Activated CD4-positive, alpha-beta memory T cell treated with anti-CD3 and anti-CD28 coated beads for 36 hours (primary cell): ENCODE results near the gene PRRT1B. TPM values are rescaled to one million over a fixed set of nuclear protein-coding genes. Genes with fewer than 3 reads are reported as not detected.

ENCODE experiments used
- CTCF ChIA-PET: fragments of 350-600 bp; sonication (Branson Sonifier 250); formaldehyde crosslinking; loops from one replicate; lab custom pipeline; 2021; ENCODE audit warnings: antibody characterized with exemption, inconsistent platforms; lab: Charles Lee
- POLR2A ChIA-PET: fragments of 350-600 bp; sonication (Branson Sonifier 250); formaldehyde crosslinking; loops from one replicate; lab custom pipeline; 2021; ENCODE audit warnings: antibody characterized with exemption; lab: Charles Lee
- DNase-seq: peaks from one replicate; pipeline ENCODE4 v3.0.0-alpha.2; 2020
- H3K27ac Mint-ChIP-seq: one replicate; pipeline ENCODE4 v1.8.0; 2021; ENCODE audit warnings: mixed read lengths
- H3K27me3 Mint-ChIP-seq: one replicate; pipeline ENCODE4 v1.8.0; 2021; ENCODE audit warnings: mixed read lengths
- H3K36me3 Mint-ChIP-seq: one replicate; pipeline ENCODE4 v1.8.0; 2021; ENCODE audit warnings: mixed read lengths
- H3K4me1 Mint-ChIP-seq: one replicate; pipeline ENCODE4 v1.8.0; 2021; ENCODE audit warnings: low read depth, mixed read lengths
- H3K4me3 Mint-ChIP-seq: one replicate; pipeline ENCODE4 v1.8.0; 2021; ENCODE audit warnings: mild to moderate bottlenecking, mixed read lengths
- H3K9me3 Mint-ChIP-seq: one replicate; pipeline ENCODE4 v1.8.0; 2021; ENCODE audit warnings: mixed read lengths
- intact Hi-C: fragments of 100-400 bp; cut with micrococcal nuclease; formaldehyde crosslinking; loops from one replicate; pipeline ENCODE4 v1.15.1; 2023
- total RNA-seq, 2 experiments: library from RNA; stranded (reverse); gene quantifications; one replicate each; pipeline ENCODE4 v1.2.3, GENCODE V29; 2021

The PRRT1B gene
- total RNA-seq, 2 experiments from 2014 or later = not detected

DNA sequence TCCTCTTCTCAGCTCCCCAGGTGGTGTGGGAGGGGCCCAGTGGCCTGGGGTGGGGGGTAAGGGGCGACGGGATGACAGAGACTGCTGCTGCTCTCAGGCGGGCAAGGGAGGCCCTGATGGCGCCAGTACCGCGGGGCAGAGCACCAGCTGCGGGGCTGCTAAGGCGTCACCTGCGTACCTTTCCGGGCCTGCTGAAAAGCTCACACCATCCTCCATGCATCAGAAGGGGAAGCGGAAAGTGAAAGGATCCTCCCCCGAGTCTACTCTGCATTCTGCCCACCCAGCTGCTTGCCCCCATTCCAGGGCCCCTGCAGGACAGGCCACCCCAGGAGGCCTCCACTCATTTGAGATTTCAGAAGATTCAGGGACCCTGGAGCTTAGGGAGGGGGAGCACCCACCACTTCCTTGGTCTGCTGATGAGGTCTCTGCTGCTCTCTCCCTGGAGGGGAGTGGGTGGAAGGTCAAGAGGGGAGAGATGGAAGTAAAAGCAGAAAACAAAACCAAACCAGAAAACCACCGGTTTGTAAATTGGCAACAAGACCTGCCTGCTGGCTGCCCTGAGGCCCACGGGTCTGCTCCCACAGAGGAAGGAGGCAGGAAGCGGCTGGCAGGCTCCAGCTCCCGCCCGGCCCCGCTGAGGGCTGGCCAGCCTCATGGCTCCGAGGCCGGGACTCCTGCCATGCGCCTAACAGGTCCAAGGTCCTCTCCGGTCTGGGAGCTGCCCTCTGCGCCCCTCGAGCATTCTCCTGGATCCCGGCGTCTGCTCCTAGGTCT is 33.6 kb downstream of the PRRT1B start:
- H3K4me1 Mint-ChIP-seq = peaks cover 21% of the 10 kb centered on the region
- DNase-seq = peak; percentile 68
- no peaks in the 10 kb centered on the region for H3K27me3 Mint-ChIP-seq
- H3K9me3 Mint-ChIP-seq = no peaks in the 10 kb centered on the region
- POLR2A ChIA-PET = no interaction called here
- H3K27ac Mint-ChIP-seq = peak overlapping the region; percentile 87
- intact Hi-C loops = no loop called here
- H3K36me3 Mint-ChIP-seq = peaks cover 33% of the 10 kb centered on the region
- H3K4me3 Mint-ChIP-seq = peak overlapping the region; percentile 35
- CTCF ChIA-PET = interaction anchor here (0.7 to 1.7 kb wide), 2 partner anchors 13 to 19 kb away, joined by 4 to 8 read pairs; no protein-coding TSS in a partner anchor

DNA sequence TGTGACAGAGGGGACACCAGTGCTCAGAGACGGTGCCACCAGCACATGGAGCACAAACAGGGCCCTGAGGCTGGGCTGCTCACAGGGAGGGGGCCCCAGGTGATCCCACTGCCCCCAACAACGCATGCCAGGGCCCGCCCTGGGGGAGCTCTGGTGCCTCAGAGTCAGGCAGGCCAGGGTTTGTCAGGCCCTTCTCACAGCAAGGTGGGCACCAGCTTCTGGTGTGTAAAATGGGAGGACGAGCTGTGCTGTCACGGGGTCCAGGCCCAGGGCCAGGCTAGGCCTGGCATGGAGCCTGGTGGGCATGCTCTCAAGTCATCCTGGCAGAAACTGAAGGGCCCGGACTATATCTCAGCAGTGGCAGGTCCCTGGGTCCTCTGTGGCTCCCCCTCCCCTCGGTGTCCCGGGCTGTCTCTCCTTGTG is 34.5 kb downstream of the PRRT1B start:
- intact Hi-C loops = no loop called here
- Mint-ChIP-seq H3K36me3 (peaks cover 35% of the 10 kb centered on the region), H3K4me3 (no peak overlapping the region), H3K27me3 (no peaks in the 10 kb centered on the region), H3K9me3 (no peaks in the 10 kb centered on the region), H3K27ac (peak overlapping the region; percentile 87), H3K4me1 (peaks cover 26% of the 10 kb centered on the region)
- no peak for DNase-seq
- ChIA-PET POLR2A (no interaction called here), CTCF (interaction anchor here (1.2 to 1.7 kb wide), 2 partner anchors 12 to 160 kb away, joined by 4 to 8 read pairs; no protein-coding TSS in a partner anchor)

DNA sequence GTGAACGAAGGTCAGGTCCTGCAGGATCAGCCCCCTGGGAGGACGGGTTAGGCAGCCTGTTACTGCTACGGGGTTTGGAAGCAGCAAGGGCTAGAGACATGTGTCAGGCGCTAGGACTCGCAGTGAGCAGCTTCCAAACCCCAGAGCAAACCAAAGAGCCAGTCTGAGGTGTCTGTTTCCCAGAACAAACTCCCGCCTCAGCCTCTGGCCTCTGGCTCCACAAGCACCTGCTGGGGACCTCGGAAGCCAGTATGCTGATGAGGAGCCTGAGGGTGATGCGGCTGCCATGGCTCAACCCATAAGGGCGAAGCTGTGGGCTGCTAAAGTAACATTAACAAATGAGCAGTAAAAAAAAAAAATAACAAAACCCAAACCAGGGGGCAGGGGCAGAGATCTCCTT is 35.0 kb downstream of the PRRT1B start:
- Mint-ChIP-seq H3K27me3 (no peaks in the 10 kb centered on the region), H3K27ac (no peak overlapping the region), H3K4me3 (no peak overlapping the region), H3K9me3 (no peaks in the 10 kb centered on the region), H3K36me3 (peaks cover 39% of the 10 kb centered on the region), H3K4me1 (peaks cover 31% of the 10 kb centered on the region)
- POLR2A ChIA-PET = no interaction called here
- intact Hi-C loops = no loop called here
- CTCF ChIA-PET = interaction anchor here (1.2 kb wide), 1 partner anchor 160 kb away, joined by 4 read pairs; no protein-coding TSS in a partner anchor
- no peak for DNase-seq

DNA sequence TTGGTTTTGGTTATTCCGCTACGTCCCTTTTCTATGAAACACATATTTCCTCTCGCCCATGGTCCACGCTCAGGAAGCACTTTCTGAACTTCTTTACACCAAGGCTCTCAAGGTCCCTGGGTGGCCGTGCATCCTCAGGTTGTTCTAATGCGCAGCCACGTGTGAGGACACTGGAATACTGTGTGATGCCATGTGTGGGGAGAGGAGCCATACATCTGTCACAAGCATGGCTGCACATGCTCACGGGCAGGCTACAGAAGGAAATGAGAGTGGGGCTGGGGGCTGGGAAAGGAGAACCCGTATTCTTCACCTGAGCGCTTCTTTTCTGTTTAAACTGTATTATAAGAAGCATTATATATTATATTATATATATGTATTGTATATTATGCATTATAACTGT is 36.7 kb downstream of the PRRT1B start:
- H3K27me3 Mint-ChIP-seq = no peaks in the 10 kb centered on the region
- no peak for DNase-seq
- no peak overlapping the region for H3K27ac Mint-ChIP-seq
- POLR2A ChIA-PET = no interaction called here
- H3K4me3 Mint-ChIP-seq = no peak overlapping the region
- CTCF ChIA-PET = no interaction called here
- H3K9me3 Mint-ChIP-seq = no peaks in the 10 kb centered on the region
- H3K36me3 Mint-ChIP-seq = peaks cover 41% of the 10 kb centered on the region
- peaks cover 39% of the 10 kb centered on the region for H3K4me1 Mint-ChIP-seq
- intact Hi-C loops = no loop called here

DNA sequence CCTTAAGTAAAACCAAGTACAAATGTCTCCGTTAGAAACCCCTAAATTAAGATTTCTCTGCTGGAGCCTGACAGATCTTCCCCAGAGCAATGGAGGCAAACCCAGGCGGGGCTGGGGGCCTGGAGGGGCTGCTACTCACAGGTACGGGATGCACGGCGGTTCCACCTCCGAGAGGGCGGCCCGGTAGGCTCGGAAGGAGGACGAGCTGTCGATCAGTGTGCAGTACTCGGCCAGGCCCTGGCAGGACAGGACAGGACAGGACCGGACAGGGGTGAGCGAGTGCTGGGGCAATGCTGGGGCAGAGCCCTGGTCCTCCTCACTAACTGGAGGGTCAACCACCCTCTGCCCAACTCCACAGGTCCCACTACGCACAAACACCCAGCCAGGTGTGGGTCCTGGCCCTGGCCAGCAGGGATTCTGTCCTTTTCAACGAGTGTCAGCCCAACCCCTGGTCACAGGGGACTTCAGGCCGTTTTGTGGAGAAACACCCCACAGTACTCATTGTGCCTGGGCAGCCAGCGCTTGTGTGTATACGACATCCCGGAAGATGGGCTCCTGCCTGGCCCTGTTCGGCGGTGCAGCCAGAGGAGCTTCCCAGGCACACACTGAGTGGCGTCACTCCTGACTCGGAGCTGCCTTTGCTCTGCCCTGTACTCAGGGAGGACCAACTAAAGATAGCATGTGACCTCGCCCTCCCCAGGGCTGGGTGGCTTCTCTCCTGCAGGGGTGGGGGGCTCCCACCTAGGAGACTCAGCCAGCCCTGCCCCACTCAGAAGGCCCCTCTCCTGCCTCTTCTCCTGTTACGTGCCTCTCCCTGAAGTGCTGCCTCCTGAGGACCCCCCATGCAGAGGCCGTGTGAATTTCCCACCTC is 37.4 kb downstream of the PRRT1B start:
- H3K27ac Mint-ChIP-seq = no peak overlapping the region
- no peaks in the 10 kb centered on the region for H3K27me3 Mint-ChIP-seq
- intact Hi-C loops = no loop called here
- peaks cover 44% of the 10 kb centered on the region for H3K36me3 Mint-ChIP-seq
- peaks cover 44% of the 10 kb centered on the region for H3K4me1 Mint-ChIP-seq
- H3K4me3 Mint-ChIP-seq = no peak overlapping the region
- POLR2A ChIA-PET = no interaction called here
- CTCF ChIA-PET = no interaction called here
- H3K9me3 Mint-ChIP-seq = no peaks in the 10 kb centered on the region
- DNase-seq = no peak

DNA sequence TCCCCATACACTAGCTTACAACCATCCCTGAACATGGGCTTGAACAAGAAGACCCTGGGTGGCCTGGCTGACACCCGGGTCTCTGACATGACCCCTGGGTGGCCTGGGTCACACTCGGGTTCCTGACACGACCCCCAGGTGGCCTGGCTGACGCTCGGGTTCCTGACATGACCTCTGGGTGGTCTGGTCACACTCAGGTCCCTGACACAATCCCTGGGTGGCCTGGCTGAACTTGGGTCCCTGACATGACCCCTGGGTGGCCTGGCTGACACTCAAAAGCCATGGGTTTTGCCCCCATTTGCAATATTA is 38.0 kb downstream of the PRRT1B start:
- peaks cover 40% of the 10 kb centered on the region for H3K4me1 Mint-ChIP-seq
- intact Hi-C loops = no loop called here
- ChIA-PET POLR2A (no interaction called here), CTCF (no interaction called here)
- H3K4me3 Mint-ChIP-seq = no peak overlapping the region
- no peak overlapping the region for H3K27ac Mint-ChIP-seq
- peaks cover 41% of the 10 kb centered on the region for H3K36me3 Mint-ChIP-seq
- no peaks in the 10 kb centered on the region for H3K27me3 Mint-ChIP-seq
- no peak for DNase-seq
- no peaks in the 10 kb centered on the region for H3K9me3 Mint-ChIP-seq

DNA sequence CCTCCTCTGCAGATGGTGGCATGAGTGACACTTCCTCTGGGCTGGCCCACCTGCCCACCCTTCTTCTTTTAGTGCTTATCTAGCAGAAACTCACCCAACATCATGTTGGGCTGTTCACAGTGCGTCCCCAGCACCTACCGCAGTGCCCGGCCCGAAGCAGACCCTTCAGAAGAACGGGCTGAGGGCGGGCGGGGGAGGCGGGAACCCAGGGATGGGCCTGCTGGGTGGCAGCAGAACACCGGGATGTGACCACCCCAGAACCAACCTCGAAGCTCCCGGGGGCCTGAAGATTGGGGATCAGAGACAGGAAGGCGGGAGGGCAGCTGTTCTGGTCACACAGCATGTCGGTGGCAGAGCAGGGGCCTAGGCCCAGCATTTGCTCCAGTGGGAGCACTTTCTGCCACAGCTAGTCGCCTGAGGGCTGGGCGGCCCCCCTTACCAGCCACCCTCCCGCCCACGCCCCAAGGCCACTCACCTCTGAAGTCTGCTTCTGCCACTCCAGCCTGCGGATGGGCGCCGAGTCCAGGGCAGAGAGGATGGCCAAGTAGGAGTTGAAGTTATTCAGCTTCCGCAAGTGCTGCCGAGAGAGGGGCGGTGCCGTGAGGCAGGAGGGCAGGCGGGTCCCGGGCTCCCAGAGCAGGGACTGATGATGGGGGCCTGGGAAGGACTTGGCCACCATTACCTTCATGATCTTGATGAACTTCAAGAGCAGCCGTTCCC is 38.7 kb downstream of the PRRT1B start:
- intact Hi-C loops = no loop called here
- H3K4me1 Mint-ChIP-seq = peaks cover 33% of the 10 kb centered on the region
- no peaks in the 10 kb centered on the region for H3K27me3 Mint-ChIP-seq
- CTCF ChIA-PET = interaction anchor here (1.8 kb wide), 1 partner anchor 155 kb away, joined by 8 read pairs; no protein-coding TSS in a partner anchor
- POLR2A ChIA-PET = no interaction called here
- H3K9me3 Mint-ChIP-seq = no peaks in the 10 kb centered on the region
- peak overlapping the region; percentile 33 for H3K27ac Mint-ChIP-seq
- H3K36me3 Mint-ChIP-seq = peaks cover 39% of the 10 kb centered on the region
- no peak overlapping the region for H3K4me3 Mint-ChIP-seq
- no peak for DNase-seq

DNA sequence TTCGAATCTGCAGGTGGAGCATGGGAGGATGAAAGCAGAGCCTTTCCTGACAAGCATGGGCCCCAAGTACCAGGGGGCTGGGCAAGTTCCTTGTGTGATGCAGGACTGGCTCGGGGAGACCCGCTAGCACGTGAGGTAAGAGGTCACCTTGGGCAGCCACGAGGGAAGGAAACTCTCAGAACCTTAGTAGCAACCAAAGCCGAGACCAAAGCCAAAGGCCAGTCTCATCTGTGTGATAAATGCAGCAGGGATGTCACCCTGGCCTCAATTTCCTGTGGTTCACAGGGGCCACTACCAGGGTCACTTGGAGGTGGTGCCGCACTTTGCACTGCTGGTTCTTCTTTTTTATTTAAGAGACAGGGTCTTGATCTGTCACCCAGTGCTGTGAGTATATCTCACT is 39.5 kb downstream of the PRRT1B start:
- no peak overlapping the region for H3K4me3 Mint-ChIP-seq

DNA sequence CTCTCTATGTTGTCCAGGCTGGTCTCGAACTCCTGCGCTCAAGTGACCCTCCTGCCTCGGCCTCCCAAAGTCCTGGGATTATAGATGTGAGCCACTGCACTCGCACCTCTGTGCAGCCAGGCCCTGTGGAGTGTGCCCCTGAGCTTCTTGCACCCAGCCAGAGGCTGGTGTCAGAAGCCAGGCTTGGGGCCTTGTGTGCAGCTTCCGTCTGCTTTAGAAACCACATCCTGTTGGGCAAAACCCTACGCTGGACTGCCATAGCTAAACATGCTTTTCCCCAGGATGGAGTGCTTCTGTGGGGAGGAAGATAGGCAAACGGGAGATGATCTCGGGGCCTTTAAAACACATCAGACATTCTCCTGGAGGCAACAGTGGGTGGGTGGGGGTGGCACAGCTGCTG is 40.1 kb downstream of the PRRT1B start:
- ChIA-PET CTCF (interaction anchor here (0.6 to 1.8 kb wide), 7 partner anchors 85 to 584 kb away, joined by 3 to 9 read pairs (median 3); no protein-coding TSS in a partner anchor), POLR2A (interaction anchor here (0.7 to 1.5 kb wide), 2 partner anchors 16 to 148 kb away, joined by 3 read pairs; no protein-coding TSS in a partner anchor)
- Mint-ChIP-seq H3K9me3 (no peaks in the 10 kb centered on the region), H3K27me3 (no peaks in the 10 kb centered on the region), H3K4me1 (peaks cover 25% of the 10 kb centered on the region), H3K4me3 (no peak overlapping the region), H3K27ac (peak overlapping the region; percentile 84), H3K36me3 (peaks cover 27% of the 10 kb centered on the region)
- DNase-seq = peak; percentile 74
- intact Hi-C loops = no loop called here

More for the DNA sequence above, 39.5 kb downstream of the PRRT1B start:
- Mint-ChIP-seq H3K36me3 (peaks cover 31% of the 10 kb centered on the region), H3K9me3 (no peaks in the 10 kb centered on the region), H3K27ac (peak overlapping the region; percentile 84), H3K4me1 (peaks cover 25% of the 10 kb centered on the region), H3K27me3 (no peaks in the 10 kb centered on the region)
- DNase-seq = peak; percentile 29
- ChIA-PET CTCF (interaction anchor here (0.6 to 1.8 kb wide), 6 partner anchors 84 to 585 kb away, joined by 3 to 9 read pairs (median 4); no protein-coding TSS in a partner anchor), POLR2A (interaction anchor here (1.5 kb wide), 1 partner anchor 148 kb away, joined by 3 read pairs; no protein-coding TSS in a partner anchor)
- intact Hi-C loops = no loop called here

DNA sequence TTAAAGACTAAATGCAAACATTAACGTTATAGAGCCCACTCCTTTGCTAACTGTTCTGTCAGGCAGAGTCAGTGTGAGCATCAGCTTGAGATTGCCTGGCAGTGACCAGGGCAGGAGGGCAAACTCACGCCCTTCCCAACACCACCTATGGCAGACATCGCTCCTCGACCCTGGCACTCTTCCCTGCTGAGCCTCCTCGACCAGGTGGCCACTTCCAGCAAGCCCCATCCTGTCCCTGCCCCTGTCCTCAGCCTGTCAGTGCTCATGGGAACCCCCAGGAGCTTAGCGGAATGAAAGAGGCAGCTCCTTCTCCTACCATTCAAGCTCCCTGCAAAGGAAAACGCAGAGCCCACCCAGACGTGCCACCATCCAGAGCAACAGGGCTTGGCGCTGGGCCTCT is 42.0 kb downstream of the PRRT1B start:
- Mint-ChIP-seq H3K4me1 (peaks cover 44% of the 10 kb centered on the region), H3K36me3 (peaks cover 34% of the 10 kb centered on the region), H3K27me3 (no peaks in the 10 kb centered on the region), H3K4me3 (no peak overlapping the region), H3K27ac (peak overlapping the region; percentile 57), H3K9me3 (no peaks in the 10 kb centered on the region)
- ChIA-PET CTCF (no interaction called here), POLR2A (no interaction called here)
- intact Hi-C loops = no loop called here
- no peak for DNase-seq

DNA sequence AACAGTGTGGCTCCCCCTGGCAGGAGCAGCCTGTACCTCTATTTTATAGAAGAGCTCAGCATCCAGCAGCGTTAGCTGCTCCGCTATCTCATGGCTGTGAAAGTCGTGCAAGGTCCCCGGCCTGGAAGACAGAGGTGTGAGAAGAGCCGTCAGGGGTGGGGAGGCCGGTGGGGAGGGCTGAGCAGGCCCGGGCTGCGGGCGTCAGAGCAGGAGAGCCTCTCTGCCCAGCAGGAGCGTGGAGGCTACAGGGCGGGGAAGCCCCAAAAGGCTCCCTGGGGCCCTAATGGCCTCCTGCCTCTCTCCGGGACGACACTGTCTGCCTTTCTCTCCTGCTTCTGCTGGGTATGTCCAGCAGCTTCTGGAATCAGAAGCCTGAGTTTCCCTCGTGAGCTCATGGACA is 42.6 kb downstream of the PRRT1B start:
- ChIA-PET CTCF (interaction anchor here (7.3 kb wide), 1 partner anchor 152 kb away, joined by 65 read pairs; the partner anchor contains the start of gene RAPGEF1), POLR2A (no interaction called here)
- Mint-ChIP-seq H3K4me1 (peaks cover 45% of the 10 kb centered on the region), H3K36me3 (peaks cover 33% of the 10 kb centered on the region), H3K27me3 (no peaks in the 10 kb centered on the region), H3K27ac (no peak overlapping the region), H3K9me3 (no peaks in the 10 kb centered on the region), H3K4me3 (no peak overlapping the region)
- no peak for DNase-seq
- intact Hi-C loops = no loop called here
